Osteocyte (in vitro differentiated cells): Measurements from ENCODE around the gene LTF. TPM values are rescaled to one million over a fixed set of nuclear protein-coding genes. Genes with fewer than 3 reads are reported as not detected.
"Not testable (repeated sequence)": the region's sequence is repeated elsewhere in the genome, so short reads cannot be mapped to it uniquely, and the experiment has no call there.

Experiments
- DNase-seq: peaks from one replicate; pipeline ENCODE4 v3.0.0; 2021; ENCODE audit warnings: mixed read lengths; ENCODE audit not compliant: unreplicated experiment; ENCODE audit errors: extremely low spot score
- H3K27ac Mint-ChIP-seq: one replicate; pipeline ENCODE4 v1.8.0; 2021; ENCODE audit warnings: mild to moderate bottlenecking, mixed read lengths; ENCODE audit not compliant: unreplicated experiment
- H3K27me3 Mint-ChIP-seq: one replicate; pipeline ENCODE4 v1.8.0; 2021; ENCODE audit warnings: mixed read lengths; ENCODE audit not compliant: unreplicated experiment
- H3K36me3 Mint-ChIP-seq: one replicate; pipeline ENCODE4 v1.8.0; 2021; ENCODE audit warnings: mixed read lengths; ENCODE audit not compliant: unreplicated experiment
- H3K4me1 Mint-ChIP-seq: one replicate; pipeline ENCODE4 v1.8.0; 2021; ENCODE audit warnings: mixed read lengths; ENCODE audit not compliant: unreplicated experiment
- H3K4me3 Mint-ChIP-seq: one replicate; pipeline ENCODE4 v1.8.0; 2021; ENCODE audit warnings: mild to moderate bottlenecking, moderate library complexity, mixed read lengths; ENCODE audit not compliant: unreplicated experiment
- H3K9me3 Mint-ChIP-seq: one replicate; pipeline ENCODE4 v1.8.0; 2021; ENCODE audit warnings: mixed read lengths; ENCODE audit not compliant: unreplicated experiment
- total RNA-seq: library from RNA; stranded (reverse); gene quantifications from 2 replicates; pipeline ENCODE4 v1.2.1, GENCODE V29; 2021
- TF ChIP-seq, protein P1 (sequence below): fragments of 200-600 bp; sonication (generic); IDR thresholded peaks from 2 replicates; pipeline ENCODE4 v1.5.0; 2021; ENCODE audit warnings: antibody characterized with exemption, mild to moderate bottlenecking, moderate library complexity

LTF gene
- total RNA-seq, 1 donor from 2014 or later, result not detected

DNA sequence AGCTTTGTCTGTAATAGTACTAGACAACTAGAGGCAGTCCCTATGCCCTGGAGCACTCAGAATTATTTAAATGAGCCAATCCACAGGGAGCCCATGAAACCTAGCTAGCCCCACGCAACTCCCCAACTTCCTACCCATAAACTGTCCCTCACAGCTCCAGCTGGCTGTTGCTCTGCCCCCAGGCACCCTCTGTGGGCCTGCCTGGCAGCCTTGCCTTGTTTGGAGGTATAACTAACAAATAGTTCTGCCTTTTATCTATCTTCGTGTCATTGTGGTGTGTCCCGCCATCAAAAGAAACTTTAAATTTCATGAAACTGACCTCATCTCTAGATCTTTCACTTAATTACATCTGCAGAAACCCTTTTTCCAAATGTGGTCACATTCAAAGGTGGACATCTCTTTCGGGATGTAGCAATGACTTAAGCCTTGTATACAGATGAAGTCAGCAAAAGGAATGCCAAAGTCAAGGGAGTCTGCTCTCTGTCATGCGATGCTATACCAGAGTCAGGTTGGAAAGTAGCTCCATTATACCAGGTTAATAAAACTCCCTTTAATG lies 31.3 kb upstream of the LTF start:
- H3K27me3 Mint-ChIP-seq, result no peaks in the 10 kb centered on the region
- peaks cover 6% of the 10 kb centered on the region for H3K4me1 Mint-ChIP-seq
- H3K27ac Mint-ChIP-seq, result no peak overlapping the region
- peak; percentile 65 for DNase-seq
- no peaks in the 10 kb centered on the region for H3K36me3 Mint-ChIP-seq
- TF ChIP-seq, protein P1, sequence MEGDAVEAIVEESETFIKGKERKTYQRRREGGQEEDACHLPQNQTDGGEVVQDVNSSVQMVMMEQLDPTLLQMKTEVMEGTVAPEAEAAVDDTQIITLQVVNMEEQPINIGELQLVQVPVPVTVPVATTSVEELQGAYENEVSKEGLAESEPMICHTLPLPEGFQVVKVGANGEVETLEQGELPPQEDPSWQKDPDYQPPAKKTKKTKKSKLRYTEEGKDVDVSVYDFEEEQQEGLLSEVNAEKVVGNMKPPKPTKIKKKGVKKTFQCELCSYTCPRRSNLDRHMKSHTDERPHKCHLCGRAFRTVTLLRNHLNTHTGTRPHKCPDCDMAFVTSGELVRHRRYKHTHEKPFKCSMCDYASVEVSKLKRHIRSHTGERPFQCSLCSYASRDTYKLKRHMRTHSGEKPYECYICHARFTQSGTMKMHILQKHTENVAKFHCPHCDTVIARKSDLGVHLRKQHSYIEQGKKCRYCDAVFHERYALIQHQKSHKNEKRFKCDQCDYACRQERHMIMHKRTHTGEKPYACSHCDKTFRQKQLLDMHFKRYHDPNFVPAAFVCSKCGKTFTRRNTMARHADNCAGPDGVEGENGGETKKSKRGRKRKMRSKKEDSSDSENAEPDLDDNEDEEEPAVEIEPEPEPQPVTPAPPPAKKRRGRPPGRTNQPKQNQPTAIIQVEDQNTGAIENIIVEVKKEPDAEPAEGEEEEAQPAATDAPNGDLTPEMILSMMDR, result no peak
- no peaks in the 10 kb centered on the region for H3K9me3 Mint-ChIP-seq
- H3K4me3 Mint-ChIP-seq, result no peak overlapping the region

DNA sequence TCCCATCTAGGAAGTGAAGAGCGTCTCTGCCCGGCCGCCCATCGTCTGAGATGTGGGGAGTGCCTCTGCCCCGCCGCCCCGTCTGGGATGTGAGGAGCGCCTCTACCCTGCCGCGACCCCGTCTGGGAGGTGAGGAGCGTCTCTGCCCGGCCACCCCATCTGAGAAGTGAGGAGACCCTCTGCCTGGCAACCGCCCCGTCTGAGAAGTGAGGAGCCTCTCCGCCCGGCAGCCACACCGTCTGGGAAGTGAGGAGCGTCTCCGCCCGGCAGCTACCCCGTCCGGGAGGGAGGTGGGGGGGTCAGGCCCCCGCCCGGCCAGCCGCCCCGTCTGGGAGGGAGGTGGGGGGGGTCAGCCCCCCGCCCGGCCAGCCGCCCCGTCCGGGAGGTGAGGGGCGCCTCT lies 29.8 kb upstream of the LTF start:
- H3K27ac Mint-ChIP-seq, H3K36me3 Mint-ChIP-seq, H3K4me3 Mint-ChIP-seq, H3K4me1 Mint-ChIP-seq, H3K27me3 Mint-ChIP-seq, H3K9me3 Mint-ChIP-seq: not testable (repeated sequence)
- DNase-seq, result peak; percentile 71

DNA sequence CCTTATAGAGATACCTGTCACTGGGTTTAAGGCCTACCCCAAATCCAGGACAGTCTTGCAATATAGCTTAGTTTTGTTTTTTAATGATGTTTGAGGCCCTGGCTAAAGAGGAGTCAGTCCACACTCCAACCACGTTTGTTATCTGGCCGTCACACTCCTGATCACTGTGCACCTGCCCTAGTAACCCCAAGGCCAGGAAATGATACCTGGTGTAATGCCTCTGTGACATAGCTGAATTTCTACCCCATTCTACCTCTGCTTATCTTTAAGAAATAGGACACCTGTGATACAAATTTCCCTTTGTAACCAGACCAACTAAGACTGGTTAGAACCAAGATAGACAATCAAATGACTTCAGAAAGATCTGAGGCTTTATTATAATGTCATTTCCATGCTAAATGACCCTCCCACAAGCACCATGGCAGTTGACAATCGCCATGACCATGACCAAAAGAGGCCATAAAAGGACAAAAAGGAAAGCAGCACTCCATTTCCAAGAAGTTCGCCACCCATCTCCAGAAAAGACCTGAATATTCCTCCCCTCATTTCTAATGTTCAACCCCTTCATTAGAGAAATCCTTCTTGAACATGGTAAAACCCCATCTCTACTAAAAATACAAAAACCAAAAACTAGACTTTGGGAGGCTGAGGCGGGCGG lies 28.3 kb upstream of the LTF start:
- Mint-ChIP-seq H3K4me3 (no peak overlapping the region), H3K4me1 (peaks cover 13% of the 10 kb centered on the region), H3K27ac (no peak overlapping the region), H3K36me3 (no peaks in the 10 kb centered on the region), H3K9me3 (no peaks in the 10 kb centered on the region), H3K27me3 (no peaks in the 10 kb centered on the region)
- TF ChIP-seq, protein P1, result no peak
- DNase-seq, result no peak

DNA sequence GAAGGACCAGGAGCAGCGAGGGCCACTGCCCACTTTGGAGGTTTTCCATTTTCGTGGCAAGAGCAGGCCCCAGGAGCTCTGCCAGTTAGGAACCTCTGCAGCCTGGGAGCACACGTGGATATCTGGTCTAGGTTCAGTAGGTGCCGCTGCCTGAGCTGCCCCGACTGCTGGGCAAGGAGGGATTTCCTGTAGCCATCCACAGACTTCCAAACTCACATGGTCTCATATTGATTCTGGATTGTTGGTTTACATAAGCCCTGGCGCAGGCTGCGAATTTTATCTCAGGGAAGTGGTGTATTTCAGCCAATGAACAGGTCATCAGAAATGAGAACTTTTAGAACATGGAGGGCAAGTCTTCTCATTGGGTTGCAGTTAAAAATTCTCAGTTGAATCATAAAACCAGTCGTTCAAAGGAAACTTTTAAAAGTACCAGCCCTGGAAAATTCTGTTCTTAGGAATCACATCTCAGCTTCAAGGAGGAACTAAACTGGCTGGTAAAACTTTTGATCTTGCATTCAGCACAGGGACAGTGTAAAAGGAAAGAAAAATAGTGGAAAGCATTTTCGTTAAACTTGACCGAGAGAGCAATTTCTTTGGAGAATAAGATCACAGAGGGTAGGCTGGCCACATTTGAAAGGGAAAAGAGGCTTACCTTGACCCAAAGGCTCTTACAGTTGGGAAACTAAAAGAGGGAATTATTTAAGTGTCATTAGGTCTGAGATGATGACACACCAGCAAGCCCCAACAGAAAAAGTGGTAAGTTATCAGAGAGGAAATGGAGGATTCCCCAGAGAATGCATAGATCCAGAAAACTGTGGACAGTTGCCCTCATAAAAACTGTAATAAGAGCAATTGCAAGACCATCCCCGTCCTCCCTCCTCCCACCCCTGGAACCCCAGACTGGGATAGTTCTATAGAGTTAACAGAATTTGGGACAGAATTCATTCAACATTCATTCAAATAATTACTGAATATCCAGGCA lies 26.7 kb upstream of the LTF start:
- Mint-ChIP-seq H3K4me1 (peaks cover 13% of the 10 kb centered on the region), H3K27me3 (no peaks in the 10 kb centered on the region), H3K27ac (no peak overlapping the region), H3K4me3 (no peak overlapping the region), H3K36me3 (no peaks in the 10 kb centered on the region), H3K9me3 (no peaks in the 10 kb centered on the region)
- DNase-seq, result peak; percentile 30
- TF ChIP-seq, protein P1, result no peak

DNA sequence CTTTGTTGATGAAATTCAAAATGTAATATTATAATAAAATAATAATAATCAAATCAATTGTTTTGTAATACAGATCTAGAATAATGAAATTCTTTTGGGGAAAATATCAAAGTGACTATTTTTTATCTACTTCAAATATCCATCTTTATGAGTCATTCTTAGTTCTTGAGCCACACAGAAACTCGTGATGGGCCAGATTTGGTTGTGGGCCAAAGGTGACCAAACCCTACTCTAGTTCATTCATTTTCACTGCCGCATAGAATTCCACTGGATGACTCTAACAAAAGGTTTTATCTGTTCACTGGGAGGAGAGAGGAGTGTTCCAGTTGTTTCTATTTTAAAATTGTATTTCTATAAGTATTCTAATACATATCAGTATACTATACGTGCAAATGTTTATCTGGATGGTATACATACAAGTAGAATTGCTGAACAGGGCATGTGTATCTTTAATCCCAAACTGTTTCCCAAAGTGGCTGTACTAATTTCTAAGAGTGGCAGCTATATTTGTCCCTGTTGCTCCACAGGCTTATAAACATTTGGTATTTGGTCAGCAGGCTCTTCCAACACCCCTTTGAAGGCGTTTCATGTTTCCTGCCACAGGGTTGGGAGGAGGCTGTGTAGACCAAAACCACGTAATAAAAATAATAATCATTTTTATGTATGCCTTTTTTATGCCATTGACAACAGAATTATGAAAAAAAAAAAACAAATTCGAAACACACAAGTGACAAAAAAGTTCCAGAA lies 25.8 kb upstream of the LTF start:
- Mint-ChIP-seq H3K4me3 (no peak overlapping the region), H3K27me3 (no peaks in the 10 kb centered on the region)

More for the DNA sequence above, 25.8 kb upstream of the LTF start:
- DNase-seq, result no peak
- H3K36me3 Mint-ChIP-seq, result no peaks in the 10 kb centered on the region
- H3K9me3 Mint-ChIP-seq, result no peaks in the 10 kb centered on the region
- H3K4me1 Mint-ChIP-seq, result peaks cover 8% of the 10 kb centered on the region
- TF ChIP-seq, protein P1, result no peak
- no peak overlapping the region for H3K27ac Mint-ChIP-seq
